H9 (cell line): ENCODE measurements around the gene MFSD12. TPM values are rescaled to one million over a fixed set of nuclear protein-coding genes. Genes with fewer than 3 reads are reported as not detected.

Source experiments
- DNase-seq: peaks from one replicate; pipeline ENCODE4 v3.0.0-alpha.2; 2017
- H2AFZ ChIP-seq: one replicate; pipeline ENCODE4 v1.6.1; 2013; ENCODE audit warnings: mild to moderate bottlenecking, low read length, control low read depth, moderate library complexity
- H2AK5ac ChIP-seq: 2 replicates; pipeline ENCODE4 v1.6.1; 2013; ENCODE audit warnings: low read length, control low read depth, mixed read lengths; ENCODE audit not compliant: insufficient read length
- H2BK120ac ChIP-seq: one replicate; pipeline ENCODE4 v1.6.1; 2013; ENCODE audit warnings: low read depth, mild to moderate bottlenecking, low read length, control low read depth, inconsistent platforms; ENCODE audit not compliant: poor library complexity, severe bottlenecking
- H2BK12ac ChIP-seq: 2 replicates; pipeline ENCODE4 v1.6.1; 2013; ENCODE audit warnings: low read length, control low read depth, mixed read lengths, low read depth; ENCODE audit not compliant: insufficient read length
- H2BK15ac ChIP-seq: 2 replicates; pipeline ENCODE4 v1.6.1; 2013; ENCODE audit warnings: low read depth, low read length, control low read depth
- H2BK20ac ChIP-seq: one replicate; pipeline ENCODE4 v1.6.1; 2013; ENCODE audit warnings: low read depth, mild to moderate bottlenecking, low read length, control low read depth, inconsistent platforms; ENCODE audit not compliant: poor library complexity, severe bottlenecking
- H2BK5ac ChIP-seq: 2 replicates; pipeline ENCODE4 v1.6.1; 2013; ENCODE audit warnings: low read length, control low read depth, mixed read lengths; ENCODE audit not compliant: insufficient read length
- H3K14ac ChIP-seq: 2 replicates; pipeline ENCODE4 v1.6.1; 2013; ENCODE audit warnings: low read length, control low read depth; ENCODE audit not compliant: insufficient read depth
- H3K18ac ChIP-seq: 2 replicates; pipeline ENCODE4 v1.6.1; 2013; ENCODE audit warnings: low read depth, mild to moderate bottlenecking, mixed read lengths, low read length, control low read depth; ENCODE audit not compliant: insufficient read length
- H3K23ac ChIP-seq: 2 replicates; pipeline ENCODE4 v1.6.1; 2013; ENCODE audit warnings: low read length, control low read depth, mixed read lengths, low read depth; ENCODE audit not compliant: insufficient read length
- H3K23me2 ChIP-seq: 2 replicates; pipeline ENCODE4 v1.6.1; 2013; ENCODE audit warnings: low read depth, mild to moderate bottlenecking, mixed read lengths, low read length, control low read depth; ENCODE audit not compliant: insufficient read length, poor library complexity, severe bottlenecking
- H3K27ac ChIP-seq: 2 replicates; pipeline ENCODE4 v1.5.1; 2013; ENCODE audit warnings: low read length, control low read depth, mixed read lengths, low read depth; ENCODE audit not compliant: insufficient read length
- H3K27me3 ChIP-seq: 2 replicates; pipeline ENCODE4 v1.6.1; 2013; ENCODE audit warnings: low read length, control low read depth, inconsistent platforms; ENCODE audit not compliant: insufficient read depth
- H3K4ac ChIP-seq: 2 replicates; pipeline ENCODE4 v1.6.1; 2013; ENCODE audit warnings: low read depth, mild to moderate bottlenecking, control low read depth, inconsistent platforms, low read length, moderate library complexity
- H3K4me1 ChIP-seq: 2 replicates; pipeline ENCODE4 v1.6.1; 2013; ENCODE audit warnings: low read length, control low read depth, inconsistent platforms; ENCODE audit not compliant: insufficient read depth
- H3K4me2 ChIP-seq: 2 replicates; pipeline ENCODE4 v1.6.1; 2013; ENCODE audit warnings: low read length, control low read depth, mixed read lengths; ENCODE audit not compliant: insufficient read length, insufficient read depth
- H3K56ac ChIP-seq: 2 replicates; pipeline ENCODE4 v1.6.1; 2013; ENCODE audit warnings: low read depth, mild to moderate bottlenecking, mixed read lengths, low read length, control low read depth; ENCODE audit not compliant: insufficient read length
- H3K79me1 ChIP-seq: 2 replicates; pipeline ENCODE4 v1.6.1; 2013; ENCODE audit warnings: low read depth, mild to moderate bottlenecking, moderate library complexity, low read length, control low read depth, inconsistent platforms; ENCODE audit not compliant: insufficient read depth, poor library complexity, severe bottlenecking
- H3K79me2 ChIP-seq: 2 replicates; pipeline ENCODE4 v1.6.1; 2013; ENCODE audit warnings: low read length, control low read depth, inconsistent platforms; ENCODE audit not compliant: insufficient read depth
- H3K9ac ChIP-seq: 2 replicates; pipeline ENCODE4 v1.6.1; 2013; ENCODE audit warnings: low read length, control low read depth, mixed read lengths; ENCODE audit not compliant: insufficient read length; ENCODE audit errors: extremely low read depth
- H3K9me3 ChIP-seq: one replicate; pipeline ENCODE4 v1.6.1; 2013; ENCODE audit warnings: low read depth, low read length, inconsistent platforms; ENCODE audit not compliant: control insufficient read depth
- H3T11ph ChIP-seq: one replicate; pipeline ENCODE4 v1.6.1; 2013; ENCODE audit warnings: mild to moderate bottlenecking, low read length, control low read depth, inconsistent platforms
- H4K20me1 ChIP-seq: one replicate; pipeline ENCODE4 v1.6.1; 2013; ENCODE audit not compliant: control insufficient read depth, insufficient read length, insufficient read depth
- H4K5ac ChIP-seq: 2 replicates; pipeline ENCODE4 v1.6.1; 2013; ENCODE audit warnings: low read depth, mild to moderate bottlenecking, mixed read lengths, low read length, control low read depth; ENCODE audit not compliant: insufficient read length
- H4K8ac ChIP-seq: replicated peaks from 2 replicates; pipeline ENCODE4 v1.6.1; 2013; ENCODE audit warnings: low read length, control low read depth, mixed read lengths, low read depth; ENCODE audit not compliant: insufficient read length
- H4K91ac ChIP-seq: 2 replicates; pipeline ENCODE4 v1.6.1; 2013; ENCODE audit warnings: low read depth, mild to moderate bottlenecking, moderate library complexity, mixed read lengths, low read length, control low read depth; ENCODE audit not compliant: insufficient read length
- H3K27ac Mint-ChIP-seq, 3 experiments: 2 replicates in 2 of 3; 3 replicates in 1 of 3; pipeline ENCODE4 v1.8.0; 2020 to 2021; ENCODE audit warnings: mixed read lengths in 3 of 3, mild to moderate bottlenecking in 1 of 3, moderate library complexity in 1 of 3
- H3K27me3 Mint-ChIP-seq: 2 replicates; pipeline ENCODE4 v1.8.0; 2021; ENCODE audit warnings: low read depth, mild to moderate bottlenecking, moderate library complexity, mixed read lengths
- H3K36me3 Mint-ChIP-seq, 3 experiments: 2 replicates in 2 of 3; 3 replicates in 1 of 3; pipeline ENCODE4 v1.8.0; 2020 to 2021; ENCODE audit warnings: low read depth in 3 of 3, mixed read lengths in 3 of 3; ENCODE audit not compliant: insufficient read depth in 1 of 3
- H3K4me1 Mint-ChIP-seq, 2 experiments: 2 replicates each; pipeline ENCODE4 v1.8.0; 2020; ENCODE audit warnings: mixed read lengths in 2 of 2
- H3K4me3 Mint-ChIP-seq, 2 experiments: 2 replicates in 1 of 2; 3 replicates in 1 of 2; pipeline ENCODE4 v1.8.0; 2020 to 2021; ENCODE audit warnings: mild to moderate bottlenecking in 2 of 2, mixed read lengths in 2 of 2, moderate library complexity in 1 of 2
- H3K9me3 Mint-ChIP-seq, 2 experiments: 2 replicates in 1 of 2; 3 replicates in 1 of 2; pipeline ENCODE4 v1.8.0; 2020; ENCODE audit warnings: mild to moderate bottlenecking in 2 of 2, mixed read lengths in 2 of 2, moderate library complexity in 1 of 2
- CTCF ChIP-seq: fragments of 200-600 bp; sonication (generic); conservative IDR thresholded peaks from 3 replicates; pipeline ENCODE4 v1.8.0; 2021; ENCODE audit warnings: antibody characterized with exemption, mild to moderate bottlenecking
- WGBS: extraction: QIAGEN DNeasy Blood & Tissue Kit; methylation state at CpG from one replicate; pipeline ENCODE4 v1.1.7; 2013; ENCODE audit warnings: missing lambda C conversion rate, low lambda C conversion rate, mixed read lengths; ENCODE audit not compliant: insufficient read length; ENCODE audit errors: extremely low coverage; 5-methylcytosine and 5-hydroxymethylcytosine counted together
- total RNA-seq: library from RNA; stranded (reverse); gene quantifications from 2 replicates; pipeline ENCODE4 v1.2.1, GENCODE V29; 2021

Gene MFSD12
- total RNA-seq, 1 experiment from 2014 or later: 58.8 TPM

DNA sequence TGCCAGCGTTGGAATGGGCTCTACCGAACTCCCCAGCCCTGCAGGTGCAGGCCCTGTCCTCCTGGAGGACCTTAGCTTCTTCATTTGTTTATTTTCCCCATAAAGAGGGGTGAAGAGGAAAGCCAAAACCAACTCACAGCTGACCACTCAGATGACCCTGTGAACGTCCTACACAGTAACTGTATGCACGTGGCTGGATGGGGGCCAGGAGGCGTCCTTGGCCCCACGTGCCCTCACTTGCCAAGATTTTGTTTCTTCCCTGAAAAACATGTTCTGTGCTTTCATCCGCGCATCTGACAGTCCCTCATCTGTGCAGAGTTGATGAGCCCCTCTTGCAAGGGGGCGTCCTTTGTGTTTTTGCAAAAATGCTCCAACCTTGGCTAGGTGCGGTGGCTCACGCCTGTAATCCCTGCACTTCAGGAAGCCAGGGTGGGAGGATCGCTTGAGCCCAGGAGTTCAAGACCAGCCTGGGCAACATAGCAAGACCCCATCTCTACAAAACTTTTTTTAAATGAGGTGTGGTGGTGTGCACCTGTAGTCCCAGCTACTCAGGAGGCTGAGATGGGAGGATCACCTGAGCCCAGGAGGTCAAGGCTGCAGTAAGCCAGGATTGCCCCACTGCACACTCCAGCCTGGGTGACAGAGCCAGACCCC, 23.7 kb downstream of the MFSD12 start:
- Histone ChIP-seq H3K14ac (no peak overlapping the region), H3K4ac (no peak overlapping the region), H2BK5ac (no peak overlapping the region), H3K79me1 (no peaks in the 10 kb centered on the region), H4K91ac (no peak overlapping the region), H3K18ac (no peak overlapping the region), H4K8ac (no peak overlapping the region), H3T11ph (no peak overlapping the region), H3K9ac (no peak overlapping the region), H2BK12ac (no peak overlapping the region), H3K23me2 (no peaks in the 10 kb centered on the region), H2BK120ac (no peak overlapping the region), H2BK20ac (no peak overlapping the region), H2AFZ (no peak overlapping the region), H4K20me1 (no peaks in the 10 kb centered on the region), H3K79me2 (no peaks in the 10 kb centered on the region), H3K27ac (no peak overlapping the region), H3K23ac (no peak overlapping the region), H3K56ac (no peak overlapping the region), H2AK5ac (no peak overlapping the region), H2BK15ac (no peak overlapping the region), H3K9me3 (no peaks in the 10 kb centered on the region), H4K5ac (no peak overlapping the region), H3K27me3 (no peaks in the 10 kb centered on the region), H3K4me1 (no peaks in the 10 kb centered on the region), H3K4me2 (no peak overlapping the region)
- no peak overlapping the region for H3K27ac Mint-ChIP-seq
- H3K4me3 Mint-ChIP-seq: no peak overlapping the region; a peak in 1 of 5 replicates
- no peak for DNase-seq
- no peak for TF ChIP-seq CTCF
- peaks cover 17 to 50% (median 50%) of the 10 kb centered on the region in 3 experiments; a peak in 6 of 7 replicates for H3K36me3 Mint-ChIP-seq
- H3K9me3 Mint-ChIP-seq: no peaks in the 10 kb centered on the region
- WGBS: no CpG with 5 or more reads among the region's 12 CpGs
- no peaks in the 10 kb centered on the region; the same call in 1 of the 2 replicates for H3K27me3 Mint-ChIP-seq
- H3K4me1 Mint-ChIP-seq: peaks cover 4 to 6% of the 10 kb centered on the region in 2 experiments; a peak in 3 of 4 replicates
